Amniotic stem cell (primary cell): Measurements from ENCODE around the gene GNB5.
"Not testable (repeated sequence)": the region's sequence is repeated elsewhere in the genome, so short reads cannot be mapped to it uniquely, and the experiment has no call there.

Experiments
- DNase-seq: peaks from one replicate; lab custom pipeline; 2025; lab: John Stamatoyannopoulos, UW

Gene GNB5

GRCh38 chr15:52191207-52191606 is at the start of gene GNB5:
TSS of gene GNB5 (minus strand) at chr15:52191392. CDS start at chr15:52184676, 6,716 bp downstream.
- DNase-seq: no peak

DNA sequence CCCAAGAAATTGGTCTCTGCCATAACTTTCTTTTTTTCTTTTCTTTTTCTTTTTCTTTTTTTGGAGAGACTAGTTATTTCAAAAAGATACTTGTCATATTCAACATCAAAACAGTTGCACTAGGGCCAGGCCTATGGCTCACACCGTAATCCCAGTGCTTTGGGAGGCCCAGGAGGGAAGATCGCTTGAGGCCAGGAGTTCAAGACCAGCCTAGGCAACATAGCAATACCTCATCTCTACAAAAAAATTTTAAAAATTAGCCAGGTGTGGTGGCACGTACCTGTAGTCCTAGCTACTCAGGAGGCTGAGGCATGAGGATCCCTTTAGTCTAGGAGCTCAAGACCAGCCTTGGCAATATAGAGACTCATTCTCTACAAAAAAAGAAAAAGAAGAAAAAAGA is 49.0 kb upstream of the GNB5 start:
- DNase-seq: no peak

- DNase-seq: not testable (repeated sequence)
Observed at GRCh38 chr15:52238989-52239525, 47.9 kb upstream of the GNB5 start.

DNA sequence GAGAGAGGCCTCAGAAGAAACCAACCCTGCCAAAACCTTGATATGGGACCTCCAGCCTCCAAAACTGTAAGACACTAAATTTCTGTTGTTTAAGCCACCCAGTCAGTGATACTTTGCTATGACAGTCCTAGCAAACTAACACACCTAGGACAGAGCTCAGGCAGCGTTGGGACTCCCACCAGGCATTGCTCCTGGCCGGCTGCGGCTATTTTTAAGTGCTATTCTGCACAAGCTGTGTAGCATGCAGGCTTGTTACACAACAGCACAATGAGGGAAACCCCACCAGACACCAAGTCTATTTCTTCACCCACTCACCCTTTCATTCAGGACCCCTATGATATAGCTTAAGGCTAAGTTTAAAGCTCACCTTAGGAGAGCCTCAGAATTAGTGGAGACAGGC is 47.0 kb upstream of the GNB5 start:
- no peak for DNase-seq

DNA sequence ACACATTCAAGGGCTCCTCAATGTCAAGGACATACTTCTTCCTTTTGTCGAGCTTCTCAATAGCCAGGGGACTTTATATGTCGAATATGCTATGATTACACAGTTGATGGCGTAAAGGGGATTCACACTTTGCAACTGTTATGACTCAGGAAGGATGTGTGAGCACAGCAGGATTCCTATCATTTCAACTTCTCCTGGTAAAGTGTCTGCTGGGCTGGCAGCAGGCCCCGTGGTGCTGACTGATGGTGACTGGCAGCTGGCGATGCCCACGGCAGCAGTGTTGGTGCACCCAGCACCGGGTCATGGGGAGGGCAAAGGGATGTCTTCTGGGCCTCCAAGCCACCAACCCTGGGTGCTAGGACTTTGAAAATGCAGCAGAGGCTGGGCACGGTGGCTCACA is 44.8 kb upstream of the GNB5 start:
- DNase-seq: no peak

DNA sequence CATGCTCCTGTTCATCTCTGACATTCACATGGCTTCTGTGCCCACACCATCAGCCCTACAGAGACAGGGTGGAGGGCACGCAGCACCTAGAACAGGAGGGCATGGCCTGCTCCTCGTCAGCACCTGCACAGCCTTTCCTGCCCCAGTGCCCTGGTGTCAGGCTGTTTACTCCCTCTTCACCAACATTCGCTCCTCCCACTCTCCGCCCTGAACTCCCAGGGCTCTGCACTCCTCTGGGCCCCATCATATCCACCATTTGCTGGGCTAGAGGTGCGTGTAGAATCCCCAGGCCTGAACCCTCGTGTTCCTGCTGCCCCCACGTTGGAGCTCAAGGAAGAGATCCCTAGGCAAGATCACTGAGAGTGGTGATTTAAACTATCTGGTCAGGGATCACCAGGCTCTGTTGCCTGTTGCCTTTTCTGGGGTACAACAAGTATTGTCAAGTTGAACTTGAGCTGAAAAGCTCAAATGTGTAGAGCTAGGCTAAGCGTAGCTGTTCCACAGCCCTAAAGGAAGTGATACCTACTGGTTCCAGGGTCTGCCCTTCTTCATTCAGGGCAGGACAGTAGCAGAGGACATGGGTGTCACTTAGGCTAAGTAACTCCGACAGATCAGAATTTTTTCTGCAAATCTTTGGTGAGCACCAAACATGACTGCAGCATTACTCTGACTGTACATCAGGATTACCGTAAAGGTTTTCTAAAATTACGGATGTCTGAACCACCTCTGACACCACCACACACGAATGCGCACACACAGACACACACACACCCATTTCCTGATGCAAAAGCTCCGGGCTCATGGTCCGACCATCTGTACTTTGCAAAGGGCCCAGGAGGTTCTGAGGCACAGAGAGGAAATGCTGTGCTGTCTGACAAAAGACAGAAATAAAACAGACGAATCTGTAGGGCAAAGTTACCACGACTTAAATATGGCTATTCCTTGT is 43.7 kb upstream of the GNB5 start:
- no peak for DNase-seq

DNA sequence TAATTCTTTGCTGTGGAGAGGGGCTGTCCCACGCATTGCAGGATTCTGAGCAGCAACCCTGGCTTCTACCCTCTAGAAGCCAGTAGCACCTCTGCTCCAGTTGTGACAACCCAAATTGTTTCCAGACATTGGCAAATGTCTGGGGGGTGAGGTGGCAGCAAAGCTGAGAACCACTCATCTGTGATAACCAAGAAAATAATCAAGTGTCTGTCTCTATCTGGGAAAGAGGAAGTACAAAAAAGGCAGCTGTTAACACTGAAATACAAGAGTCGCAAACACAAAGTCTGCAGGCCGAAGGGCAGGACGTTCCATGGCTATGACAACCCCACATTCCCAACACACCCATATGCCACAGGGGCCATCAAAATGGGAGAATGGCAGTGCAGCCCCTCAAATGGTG is 42.2 kb upstream of the GNB5 start:
- no peak for DNase-seq

- DNase-seq: no peak
Observed at GRCh38 chr15:52232327-52232726, 41.1 kb upstream of the GNB5 start.

- no peak for DNase-seq
Observed at GRCh38 chr15:52230073-52230472, 38.9 kb upstream of the GNB5 start.

DNA sequence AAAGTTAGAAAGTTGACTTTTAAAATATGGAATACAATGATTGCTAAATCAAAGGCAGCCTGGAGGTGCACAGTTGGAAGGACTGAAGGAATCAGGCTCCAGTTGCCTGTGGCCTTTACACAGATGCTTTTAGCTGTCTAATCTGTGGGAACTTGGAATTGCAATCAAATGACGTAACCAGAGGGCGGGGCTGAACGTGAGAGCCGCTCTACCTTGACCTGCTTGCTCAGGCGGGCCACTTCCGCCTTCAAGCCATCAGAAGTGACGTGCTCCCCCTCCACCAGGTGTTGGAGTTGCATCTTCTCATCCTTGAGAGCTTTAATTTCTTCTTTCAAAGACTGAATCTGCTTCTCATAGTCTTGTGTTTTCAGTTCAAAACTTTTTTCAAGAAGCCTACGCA is 37.7 kb upstream of the GNB5 start:
- DNase-seq: no peak

DNA sequence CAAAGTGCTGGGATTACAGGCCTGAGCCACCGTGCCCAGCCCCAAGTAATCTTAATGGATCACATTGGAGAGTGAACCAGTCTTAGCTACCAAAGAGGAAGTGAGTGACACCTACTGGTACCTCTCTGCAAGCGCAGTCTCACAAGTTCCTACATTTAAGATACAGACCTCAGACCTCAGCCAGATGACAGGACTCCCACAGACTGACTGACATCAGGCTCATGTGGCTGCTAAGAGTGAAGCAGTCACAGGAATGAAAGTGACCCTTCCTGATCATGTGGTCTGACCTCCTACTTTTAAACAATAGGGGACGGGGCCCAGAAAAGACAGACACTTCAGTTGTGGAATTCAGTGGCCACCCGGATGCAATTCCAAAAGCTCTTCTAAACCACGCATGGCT is 36.3 kb upstream of the GNB5 start:
- DNase-seq: peak; percentile 80

DNA sequence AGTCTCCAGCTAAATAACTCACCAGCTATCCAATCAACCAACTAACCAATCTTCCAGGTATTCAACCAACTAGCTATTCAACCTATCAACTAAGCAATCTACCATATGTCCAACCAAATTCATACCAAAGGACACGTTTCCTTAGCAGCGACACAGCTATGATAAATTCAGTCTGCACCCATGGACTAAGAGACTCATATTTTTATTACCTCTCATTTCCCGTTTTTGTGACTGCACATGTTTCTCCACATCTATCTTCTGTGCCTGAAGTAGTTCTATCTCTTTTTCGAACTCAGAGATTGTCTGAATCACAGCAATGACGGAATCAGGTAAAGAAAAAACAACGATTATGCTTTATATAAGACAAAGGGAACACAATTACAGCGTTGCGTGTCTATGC is 34.0 kb upstream of the GNB5 start:
- DNase-seq: no peak

- no peak for DNase-seq
Observed at GRCh38 chr15:52224211-52224610, 33.0 kb upstream of the GNB5 start.

DNA sequence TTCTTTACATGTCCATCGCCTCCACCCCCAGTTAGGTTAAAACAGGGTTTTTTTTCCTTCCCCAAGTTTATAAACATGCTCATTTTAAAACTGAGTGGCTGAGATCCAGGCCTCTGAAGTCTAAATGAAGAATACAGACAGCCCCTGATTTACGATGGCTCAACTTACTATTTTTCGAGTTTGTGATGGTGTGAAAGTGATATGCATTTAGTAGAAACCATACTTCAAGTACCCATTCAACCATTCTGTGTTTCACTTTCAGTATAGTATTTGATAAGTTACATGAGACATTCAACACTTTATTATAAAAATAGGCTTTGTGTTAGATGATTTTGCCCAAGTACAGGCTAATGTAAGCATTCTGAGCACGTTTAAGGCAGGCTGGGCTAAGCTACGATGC is 30.5 kb upstream of the GNB5 start:
- DNase-seq: no peak

DNA sequence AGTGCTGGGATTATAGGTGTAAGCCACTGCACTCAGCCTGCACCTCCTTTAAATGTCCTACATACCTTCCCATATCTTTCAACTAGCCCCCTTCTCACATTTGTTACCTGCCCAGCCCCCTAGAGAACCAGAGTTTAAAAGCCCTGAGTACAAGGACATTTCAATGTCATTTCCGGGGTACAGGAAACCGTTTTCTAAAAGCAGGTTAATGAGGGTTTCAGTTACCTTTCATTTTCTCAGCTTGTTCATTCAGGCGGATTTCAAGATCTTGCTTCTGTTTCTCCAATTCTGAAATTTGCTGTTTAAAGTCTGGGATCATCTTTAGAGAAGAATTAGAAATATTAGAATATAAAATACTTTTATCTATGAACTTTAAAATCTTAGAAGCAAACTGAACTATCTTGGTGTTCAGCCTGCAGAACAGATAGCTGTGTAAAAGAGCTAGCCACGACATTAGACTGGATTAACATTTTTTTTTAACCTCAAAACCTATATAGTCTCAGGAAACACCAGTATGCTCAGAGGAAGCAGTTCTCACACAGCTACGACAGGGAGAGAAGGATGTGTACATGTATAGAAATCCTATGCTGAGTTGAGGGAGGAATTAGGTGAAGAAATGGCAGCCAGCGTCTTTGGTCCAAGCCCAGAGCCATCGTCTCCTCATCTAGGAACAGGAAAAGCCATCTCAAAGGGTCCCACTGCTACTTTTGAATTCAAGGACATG is 29.9 kb upstream of the GNB5 start:
- no peak for DNase-seq

DNA sequence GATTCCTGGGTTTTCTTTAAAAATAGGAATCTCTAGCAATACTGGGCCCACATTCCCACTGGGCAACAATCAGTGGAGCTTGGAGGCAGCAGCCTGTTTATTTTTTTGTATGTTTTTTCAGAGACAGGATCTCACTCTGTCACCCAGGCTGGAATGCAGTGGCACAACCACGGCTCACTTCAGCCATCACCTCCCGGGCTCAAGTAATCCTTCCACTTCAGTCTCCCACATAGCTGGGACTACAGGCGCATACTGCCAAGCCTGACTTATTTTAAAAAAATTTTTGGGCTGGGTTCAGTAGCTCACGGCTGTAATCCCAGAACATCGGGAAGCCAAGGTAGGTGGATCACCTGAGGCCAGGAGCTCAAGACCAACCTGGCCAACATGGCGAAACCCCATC is 29.1 kb upstream of the GNB5 start:
- no peak for DNase-seq

DNA sequence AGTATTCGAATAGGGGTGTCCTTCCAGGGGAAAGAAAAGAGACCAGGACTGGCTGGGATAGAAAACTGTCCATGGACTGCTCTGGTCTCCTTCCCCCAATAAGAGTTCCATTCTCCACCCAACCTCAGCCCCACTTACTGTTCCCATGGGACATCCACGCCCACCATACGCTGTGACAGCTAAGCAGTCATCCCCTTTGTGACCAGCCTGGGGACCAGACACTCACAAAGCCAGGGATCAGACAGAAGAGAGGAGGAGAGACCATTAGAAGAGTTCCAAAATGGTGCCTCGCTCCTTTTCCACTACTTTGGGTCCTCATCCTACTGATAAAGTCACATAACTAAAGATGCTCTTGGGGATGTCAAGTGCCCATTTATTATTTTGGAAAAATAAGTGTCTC is 27.6 kb upstream of the GNB5 start:
- DNase-seq: no peak

DNA sequence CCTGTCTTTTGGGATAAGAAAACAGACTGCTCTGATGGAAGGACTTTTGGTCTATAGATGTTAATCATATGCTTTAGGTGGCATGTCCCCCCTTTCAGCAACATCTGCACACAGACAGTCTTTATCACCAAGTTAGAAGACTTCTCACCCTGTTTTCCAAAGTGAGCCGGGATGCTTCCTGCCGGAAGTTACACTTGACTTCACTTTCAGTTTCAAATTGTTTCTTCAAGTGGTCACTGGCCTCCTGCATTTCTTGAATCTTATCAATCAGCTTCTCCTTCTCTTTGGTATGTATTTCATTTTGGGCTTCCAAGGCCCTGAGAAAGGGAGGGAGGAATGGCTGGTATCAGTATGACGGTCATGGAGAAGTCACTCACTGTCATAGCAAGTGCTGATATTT is 27.2 kb upstream of the GNB5 start:
- DNase-seq: no peak

- DNase-seq: no peak
Observed at GRCh38 chr15:52217186-52217585, 26.0 kb upstream of the GNB5 start.

DNA sequence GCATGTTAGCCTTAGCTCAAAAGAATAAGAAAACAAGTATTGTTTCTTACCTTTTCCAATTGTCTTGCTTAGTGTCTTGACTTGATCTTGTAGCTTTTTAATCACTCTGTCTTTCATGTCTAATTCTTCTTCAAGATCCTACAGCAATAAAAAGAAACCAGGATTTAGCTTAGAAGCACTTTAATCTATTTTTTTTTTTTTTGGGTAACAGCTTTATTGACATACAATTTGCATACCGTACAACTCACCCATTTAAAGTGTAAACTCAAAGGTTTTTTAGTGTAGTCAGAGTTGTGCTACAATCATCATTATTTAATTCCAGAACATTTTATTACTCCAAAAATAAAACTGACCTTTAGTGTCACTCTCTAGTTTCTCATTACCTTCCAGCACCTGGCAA is 23.4 kb upstream of the GNB5 start:
- no peak for DNase-seq

DNA sequence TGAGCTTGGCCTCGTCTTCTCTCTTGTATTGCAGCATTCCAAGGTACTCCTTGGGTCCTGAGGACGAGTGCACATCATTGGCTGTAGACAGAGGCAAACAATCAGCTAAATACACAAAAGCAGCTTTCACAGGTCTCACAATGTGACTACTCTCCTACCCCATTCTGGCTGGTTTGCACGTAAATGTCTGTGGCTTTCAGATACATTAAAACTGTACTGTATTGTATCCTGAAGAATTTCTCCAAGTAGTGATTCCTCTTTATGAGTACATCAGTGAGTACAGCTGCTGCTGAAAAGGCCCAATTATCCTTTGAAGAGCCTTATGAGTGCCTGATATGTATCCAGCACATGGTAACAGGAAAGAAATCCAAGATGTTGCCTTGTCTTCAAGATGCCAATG is 22.0 kb upstream of the GNB5 start:
- no peak for DNase-seq

DNA sequence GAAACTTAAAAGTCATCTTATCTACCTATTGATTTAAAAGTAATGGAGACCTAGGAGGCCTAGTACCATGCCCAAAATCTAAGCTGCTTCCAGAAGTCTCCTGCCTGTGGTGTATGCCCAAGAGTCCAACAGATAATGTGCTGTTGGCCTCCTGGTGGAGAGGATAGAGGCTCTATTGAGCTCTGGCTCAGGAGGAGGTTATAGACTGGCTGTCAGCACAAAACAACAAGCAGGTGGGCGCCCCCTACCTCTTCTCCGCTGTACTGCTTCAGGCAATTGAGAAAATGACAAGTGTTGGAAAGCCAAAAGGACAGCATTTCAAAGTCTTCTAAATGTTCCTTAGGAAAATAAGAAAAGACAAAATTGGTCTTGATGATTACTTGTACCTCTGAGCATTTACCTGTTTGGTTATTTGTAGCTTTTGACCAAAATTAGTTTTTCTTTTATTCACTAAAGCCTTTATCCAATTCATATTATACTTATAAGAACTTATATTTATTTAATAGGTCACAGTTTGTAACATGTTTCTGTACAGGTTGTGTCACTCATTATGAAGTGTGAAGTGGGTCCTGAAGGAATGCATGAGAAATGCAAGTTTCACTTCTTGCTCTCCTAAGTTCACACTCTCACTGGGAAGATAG is 17.2 kb upstream of the GNB5 start:
- DNase-seq: no peak

DNA sequence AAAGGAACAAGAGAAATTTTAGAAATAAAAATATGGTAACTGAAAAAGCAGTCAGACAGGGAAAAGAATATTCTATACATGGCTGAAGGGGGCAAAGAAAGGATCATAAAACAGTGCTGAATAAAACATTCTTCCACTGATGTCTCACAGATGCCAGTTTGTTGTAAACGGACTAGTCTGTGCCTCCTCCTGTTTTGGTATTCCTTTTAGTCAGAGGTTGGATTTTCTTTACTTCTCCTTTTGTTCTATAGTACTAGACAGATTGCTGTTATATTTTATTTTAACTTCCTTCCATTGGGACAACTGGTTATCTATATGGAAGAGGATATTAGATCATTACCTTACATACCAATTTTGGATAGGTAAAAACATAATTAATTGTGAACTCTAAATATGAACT is 16.0 kb upstream of the GNB5 start:
- DNase-seq: no peak
